Raji (cell line): Measurements from ENCODE around the gene CYTH1.

ENCODE experiments used
- POLR2A ChIP-seq: IDR thresholded peaks from 2 replicates; pipeline ENCODE4 v1.6.1; 2011; ENCODE audit warnings: low read depth, low read length, control low read depth; ENCODE audit not compliant: insufficient read depth

CYTH1 gene

DNA sequence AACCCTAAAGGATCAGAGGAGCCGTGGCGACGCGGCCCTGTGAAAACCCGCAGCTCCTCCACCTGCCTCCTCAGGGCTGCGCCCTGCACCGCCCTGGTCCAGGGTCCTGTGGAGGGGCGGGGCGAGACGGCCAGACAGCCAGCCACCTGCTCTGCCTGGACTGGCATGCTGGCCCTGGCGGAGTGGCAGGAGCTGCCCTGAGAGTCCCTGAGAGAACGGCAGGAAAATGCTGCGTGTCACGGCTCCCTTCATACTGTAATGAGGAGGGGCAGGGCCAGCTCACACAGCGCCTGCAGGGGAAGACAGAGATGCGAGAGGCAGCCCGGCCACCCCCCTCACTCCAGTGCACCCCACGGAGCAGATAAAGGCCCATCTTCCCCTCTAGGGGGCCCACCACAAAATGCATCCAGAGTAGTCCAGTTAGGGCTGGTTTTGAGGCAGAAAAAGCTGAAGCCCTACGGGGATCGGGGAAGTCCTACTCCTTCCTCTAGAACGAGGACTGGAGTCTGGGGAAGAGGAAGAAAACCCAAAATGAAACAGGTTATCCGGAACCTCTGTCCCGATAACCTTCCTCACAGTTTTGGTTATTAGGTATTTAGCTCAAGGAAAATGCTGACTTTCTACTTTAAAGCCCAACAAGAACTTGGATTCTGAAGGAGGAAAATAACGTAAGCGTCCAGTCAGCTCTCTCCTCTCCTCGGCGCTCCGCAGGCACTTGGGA lies 107.3 kb downstream of the CYTH1 start:
- TF ChIP-seq POLR2A = no peak

- no peak for TF ChIP-seq POLR2A
Observed at GRCh38 chr17:78674156-78674555, 107.9 kb downstream of the CYTH1 start.

DNA sequence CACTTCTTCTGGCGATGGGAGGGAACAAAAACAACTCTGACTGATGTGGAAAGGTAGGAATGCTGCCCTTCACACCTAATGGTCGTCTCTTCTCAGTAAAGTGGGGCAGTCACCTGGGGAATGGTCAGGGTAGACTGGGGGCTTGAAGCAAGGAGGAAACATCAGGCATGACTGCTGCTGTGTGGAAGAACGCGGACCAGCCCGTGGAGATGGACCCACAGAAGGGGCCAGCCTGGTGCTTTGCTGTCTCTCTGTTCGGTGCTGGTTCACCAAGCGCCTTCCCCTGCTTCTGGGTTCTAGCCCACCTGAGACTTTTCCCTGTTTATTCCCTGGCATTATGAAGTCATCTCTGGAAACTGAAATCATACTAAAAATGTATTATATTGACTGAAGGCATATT lies 108.7 kb downstream of the CYTH1 start:
- no peak for TF ChIP-seq POLR2A

- no peak for TF ChIP-seq POLR2A
Observed at GRCh38 chr17:78672871-78673371, 109.2 kb downstream of the CYTH1 start.

DNA sequence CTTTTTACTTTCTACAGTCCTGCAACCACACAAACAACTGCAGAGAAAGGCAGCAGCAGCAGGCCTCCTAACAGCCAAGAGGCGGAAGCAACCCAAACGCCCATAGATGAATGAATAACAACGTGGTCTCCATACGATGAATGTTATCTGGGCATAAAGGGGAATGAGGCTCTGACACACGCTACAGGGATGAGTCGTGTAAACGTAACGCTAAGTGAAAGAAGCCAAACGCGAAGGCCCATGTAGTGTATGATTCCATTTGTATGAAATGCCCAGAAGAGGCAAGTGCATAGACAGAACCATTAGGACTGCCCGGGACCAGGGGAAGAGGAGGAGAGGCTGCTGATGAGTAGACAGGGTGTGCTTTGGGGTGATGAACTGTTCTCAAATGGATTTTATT lies 110.1 kb downstream of the CYTH1 start:
- no peak for TF ChIP-seq POLR2A

DNA sequence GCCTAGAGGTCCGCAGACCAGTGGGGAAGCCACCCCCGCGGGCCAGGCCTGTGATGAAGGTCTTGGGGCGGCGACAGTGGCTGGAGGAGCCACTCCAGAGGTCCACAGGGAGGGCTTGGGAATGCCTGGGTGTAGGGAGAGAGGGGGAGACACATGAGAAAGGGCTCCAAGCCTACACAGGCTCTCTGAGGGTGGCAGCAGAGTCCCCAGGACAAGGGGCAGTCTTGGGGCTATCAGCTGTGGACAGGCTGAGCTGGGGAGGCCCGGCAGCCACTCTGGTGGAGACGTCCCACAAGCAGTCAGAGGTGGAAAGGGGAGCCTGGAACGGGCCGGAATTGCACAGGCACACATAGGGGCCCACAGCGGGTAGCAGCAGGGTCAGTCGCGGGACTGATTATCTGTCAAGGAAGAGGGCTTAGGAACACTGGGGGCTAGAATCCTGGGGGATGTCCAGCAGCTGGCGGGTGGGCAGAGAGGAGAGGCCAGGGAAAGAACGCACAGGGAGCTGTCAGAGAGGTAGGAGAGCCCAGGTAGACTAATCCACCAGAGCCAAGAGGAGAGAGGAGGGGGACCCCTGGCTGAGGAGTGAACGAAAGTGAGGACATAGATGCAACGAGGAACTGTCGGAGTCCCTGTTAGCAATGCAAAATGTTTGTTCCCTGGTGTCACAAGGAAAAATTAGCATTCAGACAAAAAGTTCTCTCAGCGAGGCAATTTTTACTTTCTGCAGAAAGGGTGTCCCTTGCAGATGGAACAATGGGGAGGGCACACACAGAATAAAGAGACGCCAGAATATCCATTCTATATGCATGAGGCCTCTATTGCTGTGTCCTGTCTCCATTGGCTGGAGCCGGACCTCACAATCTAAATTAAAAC lies 111.0 kb downstream of the CYTH1 start:
- TF ChIP-seq POLR2A = no peak

- TF ChIP-seq POLR2A = no peak
Observed at GRCh38 chr17:78669975-78670518, 112.0 kb downstream of the CYTH1 start.

DNA sequence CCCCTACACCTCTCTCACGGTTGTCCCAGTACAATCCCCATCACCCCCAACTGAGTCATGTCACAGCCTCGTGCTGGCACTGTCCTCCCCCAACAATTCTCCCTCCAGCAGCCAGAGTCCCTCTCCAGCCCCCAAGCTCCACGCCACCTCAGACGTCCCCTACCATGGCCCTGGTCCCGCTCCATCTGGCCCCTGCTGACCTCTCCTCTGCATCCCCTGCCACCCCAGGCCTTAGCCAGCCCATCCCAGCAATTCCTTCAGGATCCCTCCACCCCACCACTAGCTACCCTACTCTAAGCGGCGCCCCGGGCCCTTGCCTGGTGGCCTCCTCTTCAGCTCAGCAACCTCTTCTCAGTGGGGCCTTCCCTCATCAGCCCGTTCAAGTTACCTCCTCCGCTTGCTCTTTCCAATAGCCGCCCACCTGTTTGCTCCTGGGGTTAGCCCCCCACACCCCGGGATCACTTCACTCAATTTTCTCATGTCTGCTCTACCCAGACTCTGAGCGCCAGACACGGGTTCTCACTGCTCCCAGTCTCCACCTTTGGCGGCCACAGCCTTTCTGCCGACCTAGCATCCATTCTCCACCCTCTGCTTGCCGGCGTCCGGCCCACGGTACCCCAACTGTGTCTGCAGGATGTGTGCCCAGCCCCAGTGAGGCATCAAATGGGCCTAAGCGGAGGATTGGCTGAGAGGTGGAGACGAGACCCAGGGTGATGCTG lies 112.7 kb downstream of the CYTH1 start:
- TF ChIP-seq POLR2A = no peak

- TF ChIP-seq POLR2A = no peak
Observed at GRCh38 chr17:78668847-78669246, 113.2 kb downstream of the CYTH1 start.

DNA sequence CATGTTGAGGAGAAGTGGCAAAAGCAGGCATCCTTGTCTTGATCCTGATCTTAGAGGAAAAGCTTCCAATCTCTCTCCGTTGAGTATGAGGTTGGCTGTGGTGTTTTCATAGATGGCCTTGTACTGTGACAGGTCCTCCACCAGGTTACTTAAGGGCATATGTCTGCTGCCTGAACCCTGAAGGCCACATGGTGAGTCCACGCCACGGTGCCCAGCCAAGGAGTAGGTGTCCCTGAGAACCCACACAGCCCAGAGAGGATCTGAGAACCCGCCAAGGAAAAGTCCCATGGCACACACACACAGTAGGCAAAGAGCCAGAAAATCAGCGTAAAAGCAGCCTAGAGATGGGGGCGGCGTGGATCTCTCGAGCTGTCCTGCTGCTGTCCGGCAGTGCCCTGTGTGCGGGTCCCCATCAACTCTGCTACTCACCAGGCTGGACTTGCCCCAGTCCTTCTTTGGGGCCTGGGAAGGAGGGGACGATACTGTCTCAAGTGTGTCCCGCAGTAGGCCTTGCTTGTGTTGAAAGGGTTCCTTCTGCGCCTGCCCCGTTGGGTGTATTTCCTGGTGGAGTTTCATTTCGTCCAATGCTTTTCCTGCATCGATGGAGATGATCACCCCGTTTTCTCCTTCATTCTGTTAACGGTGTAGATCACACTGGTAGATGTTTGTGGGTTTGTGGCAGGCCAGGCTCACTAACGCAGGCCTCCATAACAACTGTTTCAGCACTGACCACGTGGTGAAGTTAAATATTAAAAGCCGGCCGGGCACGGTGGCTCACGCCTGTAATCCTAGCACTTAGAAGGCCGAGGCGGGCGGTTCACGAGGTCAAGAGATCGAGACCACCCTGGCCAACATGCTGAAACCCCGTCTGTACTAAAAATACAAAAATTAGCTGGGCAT lies 114.1 kb downstream of the CYTH1 start:
- TF ChIP-seq POLR2A = no peak

DNA sequence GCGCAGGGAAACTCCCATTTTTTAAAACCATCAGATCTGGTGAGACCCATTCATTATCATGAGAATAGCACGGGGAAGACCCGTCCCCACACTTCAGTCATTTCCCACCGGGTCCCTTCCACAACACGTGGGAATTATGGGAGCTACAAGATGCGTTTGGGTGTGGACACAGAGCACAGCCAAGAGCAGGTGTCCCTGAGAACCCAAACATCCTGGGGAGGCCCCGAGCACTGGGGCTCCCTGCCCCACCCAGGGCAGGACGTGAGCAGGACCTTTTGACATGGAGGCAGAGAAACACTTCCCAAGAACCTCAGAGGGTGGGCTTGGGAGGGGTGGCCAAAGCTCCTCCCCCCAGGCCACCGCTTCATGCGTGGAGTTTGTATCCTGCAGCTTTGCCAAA lies 115.0 kb downstream of the CYTH1 start:
- no peak for TF ChIP-seq POLR2A

DNA sequence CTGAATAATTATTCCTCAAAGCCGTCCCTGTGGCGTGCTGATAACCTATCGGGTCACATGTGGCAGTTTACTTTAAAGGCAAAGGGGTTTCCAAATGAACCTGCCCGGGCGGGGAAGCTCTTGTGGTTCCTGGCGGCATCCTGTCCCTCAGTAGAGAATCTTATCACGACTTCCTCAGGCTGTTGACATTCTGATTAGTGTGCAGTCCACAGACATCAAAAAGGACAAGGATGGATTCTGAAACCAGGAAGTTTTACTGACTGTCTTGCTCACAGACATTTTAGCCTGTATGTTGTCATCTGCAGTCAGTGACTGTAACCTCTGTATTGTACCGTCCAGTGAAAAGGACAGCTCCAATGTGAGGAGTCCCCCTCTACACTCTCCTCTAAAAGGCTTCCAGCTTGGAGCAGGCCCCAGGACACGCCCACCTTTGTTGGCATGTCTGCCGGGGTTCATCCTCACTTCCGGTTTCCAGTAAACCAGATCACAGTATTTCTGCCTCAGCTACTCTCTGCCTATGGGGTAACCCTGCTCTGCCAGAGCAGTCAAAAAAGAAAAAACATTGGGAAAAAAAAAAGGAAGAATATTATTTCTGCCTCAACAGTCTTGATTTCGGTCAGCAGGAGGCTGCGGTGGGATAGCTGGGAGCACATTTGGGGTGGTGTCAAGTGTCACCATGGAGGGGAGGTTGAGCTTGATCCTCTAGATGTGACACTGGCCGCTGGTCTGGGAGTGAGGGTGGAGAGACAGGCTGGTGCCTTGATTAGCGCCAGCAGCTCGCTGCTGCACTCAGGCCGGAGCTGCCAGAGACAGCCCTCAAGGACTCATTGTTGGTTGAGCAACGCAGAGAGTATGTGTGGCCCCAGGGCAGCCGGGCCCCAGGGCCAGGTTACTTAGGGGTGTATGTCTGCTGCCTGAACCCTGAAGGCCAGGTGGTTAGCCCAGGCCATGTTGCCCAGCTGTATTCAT lies 115.8 kb downstream of the CYTH1 start:
- no peak for TF ChIP-seq POLR2A

GRCh38 chr17:78665387-78665951 lies 116.6 kb downstream of the CYTH1 start:
- no peak for TF ChIP-seq POLR2A
